Activated gamma-delta T cell treated with anti-CD3 and anti-CD28 coated beads, Interleukin-2, amount 50 U/mL, for 16 hours (primary cell): ENCODE data around the gene SLC34A1.
"Not testable (repeated sequence)": the region's sequence is repeated elsewhere in the genome, so short reads cannot be mapped to it uniquely, and the experiment has no call there.

Experiments
- DNase-seq: peaks from one replicate; pipeline ENCODE4 v3.0.0-alpha.2; 2020; ENCODE audit warnings: low read depth

The SLC34A1 gene

DNA sequence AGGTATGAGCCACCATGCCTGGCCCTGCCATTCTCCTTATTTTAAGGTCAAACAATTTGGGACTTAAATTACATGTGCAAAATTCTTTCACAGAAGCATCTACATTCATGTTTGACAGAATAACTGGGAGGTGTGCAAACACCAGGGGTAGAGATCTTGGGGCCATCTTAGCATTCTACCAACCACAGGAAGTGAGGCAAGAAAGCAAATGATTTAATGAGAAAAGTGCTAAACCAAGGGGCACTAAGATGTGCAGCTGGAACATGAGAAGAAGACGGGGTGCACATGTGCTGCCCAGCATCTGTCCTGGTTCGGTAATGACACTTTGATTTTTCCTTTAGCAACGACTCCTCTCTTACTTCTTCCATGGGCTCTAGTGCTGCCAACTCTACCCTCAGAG, 26.3 kb downstream of the SLC34A1 start:
- DNase-seq = no peak

DNA sequence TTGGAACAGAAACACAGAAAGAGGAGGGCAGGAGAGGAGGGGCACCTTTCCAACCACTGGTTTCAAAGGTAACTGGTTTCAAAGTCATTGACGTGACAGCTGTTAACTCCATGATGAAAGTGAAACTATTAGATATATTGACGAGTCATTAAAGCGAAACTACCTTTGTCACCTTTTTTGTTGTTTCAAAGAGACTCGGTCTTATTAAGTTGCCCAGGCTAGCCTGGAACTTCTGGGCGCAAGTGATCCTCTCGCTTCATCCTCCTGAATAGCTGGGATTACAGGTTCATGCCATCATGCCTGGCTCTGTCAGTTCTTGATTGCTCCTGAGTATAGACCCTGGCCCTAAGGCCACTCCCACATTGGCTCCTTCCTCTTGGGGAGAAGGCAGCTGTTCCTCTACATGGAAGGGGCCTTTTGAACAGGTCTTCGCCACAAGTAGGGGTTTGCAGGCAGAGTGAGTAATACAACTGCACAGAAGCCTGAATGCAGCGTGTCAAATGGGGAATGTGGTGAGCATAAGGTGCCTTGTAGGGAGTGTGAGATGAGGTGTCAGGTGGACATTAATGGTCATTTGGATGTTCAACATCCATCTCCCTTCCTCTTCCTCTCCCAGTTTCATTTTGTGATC, 28.5 kb downstream of the SLC34A1 start:
- no peak for DNase-seq

DNA sequence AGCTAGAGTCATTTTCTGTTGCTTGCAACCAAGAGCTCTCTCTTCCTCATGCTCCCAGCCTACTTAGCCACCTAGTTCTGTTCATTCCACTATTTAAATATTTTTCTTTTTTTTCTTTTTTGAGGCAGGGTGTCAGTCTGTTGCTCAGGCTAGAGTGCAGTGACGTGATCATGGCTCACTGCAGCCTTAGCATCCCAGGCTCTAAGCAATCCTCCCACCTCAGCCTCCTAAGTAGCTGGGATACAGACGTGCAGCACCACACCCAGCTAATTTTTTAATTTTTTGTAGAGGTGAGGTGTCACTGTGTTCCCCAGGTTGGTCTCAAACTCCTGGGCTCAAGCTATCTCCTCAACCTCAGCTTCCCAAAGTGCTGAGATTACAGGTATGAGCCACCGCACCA, 30.2 kb downstream of the SLC34A1 start:
- no peak for DNase-seq

DNA sequence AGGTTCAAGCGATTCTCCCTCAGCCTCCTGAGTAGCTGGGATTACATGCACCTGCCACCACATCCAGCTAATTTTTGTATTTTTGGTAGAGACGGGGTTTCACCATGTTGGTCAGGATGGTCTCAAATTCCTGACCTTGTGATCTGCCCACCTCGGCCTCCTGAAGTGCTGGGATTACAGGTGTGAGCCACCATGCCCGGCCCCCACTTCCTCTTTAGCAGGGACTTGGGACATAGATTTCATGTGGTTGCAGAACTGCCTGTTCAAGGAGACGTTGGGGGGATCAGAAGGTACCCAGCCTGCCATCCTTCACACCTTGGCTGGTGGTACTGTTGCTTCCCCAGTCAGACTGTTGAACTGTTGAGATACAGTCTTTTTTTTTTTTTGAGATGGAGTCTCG, 32.8 kb downstream of the SLC34A1 start:
- not testable (repeated sequence) for DNase-seq

DNA sequence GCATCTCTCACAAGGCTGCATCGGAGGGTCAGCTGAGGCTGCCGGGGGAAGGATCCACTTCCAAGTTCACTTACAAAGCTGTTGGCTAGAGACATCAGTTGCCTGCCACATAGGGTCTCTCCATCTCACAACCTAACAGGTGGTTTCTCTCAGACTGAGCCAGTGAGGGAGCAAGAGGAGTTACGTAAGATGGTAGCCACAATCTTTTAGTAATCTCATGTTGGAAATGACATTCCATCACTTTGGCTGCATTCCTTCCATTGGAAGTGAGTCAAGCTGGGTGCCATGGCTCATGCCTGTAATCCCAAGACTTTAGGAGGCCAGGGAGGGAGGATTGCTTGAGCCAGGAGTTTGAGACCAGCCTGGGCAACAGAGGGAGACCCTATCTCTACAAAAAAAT, 34.8 kb downstream of the SLC34A1 start:
- no peak for DNase-seq

DNA sequence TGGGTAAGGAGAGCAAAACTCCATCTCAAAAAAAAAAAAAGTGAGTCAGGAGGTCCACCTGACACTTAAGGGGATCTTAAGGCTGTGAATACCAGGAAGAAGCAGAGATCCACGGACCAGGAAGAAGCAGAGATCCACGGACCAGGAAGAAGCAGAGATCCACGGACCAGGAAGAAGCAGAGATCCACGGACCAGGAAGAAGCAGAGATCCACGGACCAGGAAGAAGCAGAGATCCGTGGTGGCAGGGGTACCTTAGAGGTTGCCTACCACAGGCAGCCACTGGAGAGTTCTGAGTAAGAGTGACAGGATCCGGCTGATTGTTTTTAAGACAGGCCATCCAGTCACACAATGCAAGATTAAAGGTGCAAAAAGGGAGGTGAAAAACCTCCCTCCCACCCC, 36.2 kb downstream of the SLC34A1 start:
- DNase-seq = not testable (repeated sequence)

DNA sequence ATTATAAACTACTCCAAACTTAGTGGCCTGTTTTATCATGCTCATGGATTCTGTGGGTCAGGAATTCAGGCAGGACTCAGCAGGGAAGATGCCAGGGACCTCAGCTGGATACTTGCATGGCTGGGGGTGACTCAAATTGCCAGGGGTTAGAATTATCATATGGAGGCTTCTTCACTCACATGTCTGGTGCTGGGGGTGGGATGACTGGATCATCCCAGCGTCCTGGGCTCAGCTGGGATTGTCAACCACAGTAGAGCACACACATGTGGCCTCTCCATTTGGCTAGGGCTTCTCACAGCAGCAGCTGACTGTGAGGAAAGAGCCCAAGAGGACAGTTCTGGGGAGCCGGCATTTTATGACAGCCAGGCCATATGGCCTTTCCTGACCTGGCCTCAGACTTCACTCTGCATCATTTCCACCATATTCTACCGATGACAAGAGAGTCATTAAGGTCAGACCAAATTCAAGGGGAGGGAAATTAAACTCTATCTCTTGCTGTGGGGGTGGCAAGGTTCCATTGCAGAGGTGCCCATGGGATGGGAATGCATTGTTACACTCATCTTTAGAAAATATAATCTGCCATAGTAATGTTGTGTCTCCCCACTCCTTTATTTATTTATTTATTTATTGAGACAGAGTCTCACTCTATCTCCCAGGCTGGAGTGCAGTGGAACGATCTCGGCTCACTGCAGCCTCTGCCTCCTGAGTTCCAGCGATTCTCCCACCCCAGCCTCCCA, 37.0 kb downstream of the SLC34A1 start:
- DNase-seq = no peak

DNA sequence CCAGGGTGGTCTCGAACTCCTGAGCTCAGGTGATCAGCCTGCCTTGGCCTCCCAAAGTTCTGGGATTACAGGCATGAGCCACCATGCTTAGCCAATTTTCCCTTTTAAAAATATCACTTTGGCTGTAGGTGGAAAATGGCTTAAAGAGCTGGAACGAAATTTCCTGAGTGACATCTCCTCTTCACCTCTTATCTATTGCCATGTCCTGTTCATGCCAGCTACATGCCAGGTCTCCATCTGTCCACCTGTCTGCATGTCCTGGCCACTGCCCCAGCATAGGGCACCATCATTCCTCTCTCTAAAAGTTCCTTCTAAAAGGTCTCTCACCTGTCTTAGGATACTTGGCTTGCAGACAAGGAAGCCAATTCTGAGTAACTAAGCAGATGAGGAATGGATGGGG, 39.4 kb downstream of the SLC34A1 start:
- DNase-seq = no peak

DNA sequence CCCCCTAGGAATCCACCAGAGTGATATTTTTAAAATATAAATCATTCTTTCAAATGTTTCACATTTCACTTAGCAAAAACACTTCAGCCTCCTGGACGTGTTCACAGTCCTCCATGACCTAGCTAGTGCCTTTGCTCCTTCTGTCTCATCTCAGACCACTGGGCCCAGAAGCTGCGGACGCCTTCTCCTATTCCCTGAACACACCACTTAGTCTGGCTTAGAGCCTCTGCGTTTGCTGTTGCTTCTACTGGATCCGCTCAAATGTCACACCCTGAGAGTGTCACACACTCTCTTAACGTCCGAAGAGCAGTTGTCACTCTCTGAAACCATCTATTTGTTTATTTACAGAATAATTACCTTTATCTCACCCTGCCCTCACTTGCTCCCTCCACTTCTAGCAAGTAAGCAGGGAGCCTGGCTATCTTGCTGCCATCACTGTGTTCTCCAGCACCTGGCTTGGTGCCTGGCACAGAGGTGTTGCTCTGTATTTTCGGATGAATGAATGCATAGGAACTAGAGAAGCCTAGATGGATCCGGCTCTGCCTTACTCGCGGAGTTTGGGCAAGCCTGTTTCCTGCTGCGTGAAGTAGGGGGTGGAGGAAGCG, 41.1 kb downstream of the SLC34A1 start:
- no peak for DNase-seq

DNA sequence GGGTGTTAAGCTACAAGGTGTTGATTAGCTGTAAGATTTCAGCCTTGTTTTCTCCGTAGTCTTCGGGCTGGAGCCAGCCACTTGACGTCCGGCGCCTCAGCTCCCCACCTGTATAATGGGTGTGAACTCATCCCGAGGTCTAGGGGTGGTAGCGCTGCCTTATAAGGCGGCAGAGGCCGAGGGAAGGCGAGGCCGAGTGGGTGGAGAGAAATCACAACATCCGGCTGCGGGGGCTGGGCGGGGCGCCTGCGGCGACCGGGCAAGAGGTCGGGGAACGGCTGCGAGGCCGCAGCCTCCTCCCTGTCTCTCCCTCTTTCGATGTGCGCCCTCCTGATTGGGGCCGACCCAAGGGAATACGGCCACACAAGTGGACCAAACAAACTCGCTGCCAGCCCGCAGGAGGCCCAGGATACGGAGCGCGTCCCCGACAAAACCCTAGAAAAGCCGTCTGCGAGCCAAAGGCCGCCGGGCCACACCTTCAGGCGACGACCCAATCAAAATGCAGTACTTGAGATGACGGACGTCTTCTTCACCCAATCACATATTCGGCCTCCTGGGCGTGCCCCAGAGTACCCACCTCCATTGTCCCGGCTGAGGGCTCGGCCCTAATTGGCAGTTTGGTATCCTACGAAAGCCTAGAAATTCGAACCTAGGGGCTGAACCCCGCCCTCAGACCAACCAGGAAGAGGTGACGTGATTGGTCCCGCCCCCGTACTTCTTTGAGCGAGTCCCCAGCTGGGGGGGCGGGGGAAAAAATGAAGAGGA, 41.7 kb downstream of the SLC34A1 start:
- DNase-seq = peak; percentile 99

DNA sequence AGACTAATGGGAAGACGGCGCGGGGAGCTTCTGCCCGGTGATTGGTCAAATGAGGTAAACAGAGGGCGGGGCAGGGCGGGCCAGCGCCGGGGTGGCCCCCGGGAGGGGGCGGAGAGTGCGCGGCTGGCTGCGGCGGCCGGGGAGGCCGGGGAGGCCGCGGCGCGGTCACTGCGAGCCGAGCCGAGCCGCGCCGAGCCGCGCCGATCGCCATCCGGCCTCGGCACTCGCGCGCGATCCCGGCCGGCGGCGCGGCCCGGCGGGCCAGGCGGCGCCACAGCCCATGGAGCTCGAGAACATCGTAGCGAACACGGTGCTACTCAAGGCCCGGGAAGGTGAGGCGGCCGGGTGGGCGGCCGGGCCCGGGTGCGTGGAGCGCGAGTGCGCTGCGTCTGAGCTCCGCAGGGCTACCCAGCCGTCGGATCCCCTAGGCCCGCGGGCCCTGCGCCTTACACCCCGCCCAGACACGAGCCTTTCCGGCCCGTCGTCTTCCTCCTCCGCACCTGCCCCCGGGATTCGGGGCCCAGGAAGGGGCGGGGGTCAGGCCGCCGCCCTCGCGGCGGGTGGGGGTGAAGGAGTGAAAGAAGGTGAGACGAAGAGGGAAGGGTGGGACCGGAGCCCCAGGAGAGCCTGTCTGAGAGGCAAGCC, 42.5 kb downstream of the SLC34A1 start, which contains the start of gene GRK6:
Gene GRK6, plus strand, starts transcription at position 111 of the 645 bp plus-strand sequence. Its CDS starts 170 bp downstream, at position 281.
- DNase-seq = peak; percentile 47

DNA sequence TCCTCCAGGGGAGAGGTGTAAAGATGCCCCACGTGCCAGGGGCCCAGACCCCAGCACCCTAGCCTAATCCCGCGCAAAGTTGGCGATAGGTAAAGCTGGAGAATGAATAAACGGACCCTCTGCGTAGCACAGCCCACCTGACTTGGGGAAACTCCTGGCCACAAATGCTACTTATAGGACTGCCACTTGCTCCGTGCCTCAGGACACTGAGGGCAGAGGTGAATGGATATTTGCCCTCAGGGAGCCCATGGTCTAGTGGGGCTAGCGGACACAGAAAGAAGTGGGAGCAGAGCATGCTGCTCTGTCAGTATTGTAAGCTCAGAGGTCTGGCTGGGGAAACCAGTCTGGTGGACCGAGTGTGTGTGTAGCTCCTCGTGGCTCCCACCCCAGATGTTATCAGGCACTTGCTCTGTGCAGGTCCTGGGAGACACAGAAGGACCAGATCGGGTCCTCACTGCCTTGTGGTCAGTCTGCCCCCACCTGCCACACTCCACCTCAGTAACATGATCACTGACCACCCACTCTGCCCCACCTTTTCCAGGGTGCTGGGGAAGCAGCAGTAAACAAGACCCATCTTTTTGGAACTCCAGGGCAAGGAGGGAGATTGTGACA, 43.1 kb downstream of the SLC34A1 start:
- no peak for DNase-seq

DNA sequence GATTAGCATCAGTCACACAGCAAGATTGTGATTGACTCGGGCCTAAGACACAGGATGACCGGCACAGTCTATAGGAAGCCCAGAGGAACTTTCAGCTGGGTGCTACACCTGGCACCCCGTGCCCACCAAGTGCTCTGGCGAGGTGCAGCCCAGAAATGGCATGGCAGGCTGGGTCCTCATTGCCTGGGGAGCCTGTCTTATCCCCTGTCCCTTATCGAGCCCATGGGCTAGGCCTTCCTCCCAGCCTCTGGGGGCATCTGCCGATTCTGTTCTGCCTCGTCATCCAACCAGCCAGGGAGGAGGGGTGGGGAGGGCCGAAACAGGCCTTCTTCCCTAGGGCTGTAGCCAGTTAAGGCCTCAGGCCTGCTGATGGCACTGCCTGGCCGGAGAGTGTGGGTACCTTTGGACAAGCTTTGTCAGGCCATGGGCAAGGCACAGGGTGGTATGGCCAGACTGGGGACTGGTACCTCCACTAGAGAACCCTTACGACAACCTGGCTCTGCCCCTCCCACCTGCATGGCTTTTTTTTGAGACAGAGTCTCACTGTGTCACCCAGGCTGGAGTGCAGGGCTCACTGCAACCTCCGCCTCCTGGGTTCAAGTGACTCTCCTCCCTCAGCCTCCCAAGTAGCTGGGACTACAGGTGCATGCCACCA, 43.8 kb downstream of the SLC34A1 start:
- no peak for DNase-seq

DNA sequence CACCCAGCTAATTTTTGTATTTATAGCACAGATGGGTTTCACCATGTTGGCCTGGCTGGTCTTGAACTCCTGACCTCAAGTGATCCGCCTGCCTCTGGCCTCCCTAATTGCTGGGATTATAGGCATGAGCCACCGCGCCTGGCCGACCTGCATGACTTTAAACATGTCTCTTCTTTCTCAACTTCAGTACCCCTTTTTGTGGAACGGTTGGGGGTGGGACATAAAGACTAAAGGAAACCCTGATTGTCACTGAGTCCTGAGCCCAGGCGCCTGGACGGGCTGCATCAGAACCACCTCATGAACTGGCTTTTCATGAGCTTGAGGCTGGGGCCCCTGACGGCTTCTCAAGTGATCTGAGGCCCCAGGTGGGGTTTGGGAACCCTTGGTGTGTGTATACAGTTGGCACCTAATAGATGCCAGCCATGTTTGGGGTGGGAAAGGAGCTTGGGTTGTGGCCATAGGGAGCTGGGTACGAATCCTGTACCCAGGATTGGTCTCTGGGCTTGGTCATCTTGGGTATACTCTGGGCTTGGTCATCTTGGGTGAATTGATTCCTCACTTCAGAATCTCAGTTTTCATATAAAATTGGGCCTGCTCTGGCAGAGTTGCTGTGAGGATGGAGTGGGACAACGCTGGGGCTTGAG, 44.5 kb downstream of the SLC34A1 start:
- no peak for DNase-seq

DNA sequence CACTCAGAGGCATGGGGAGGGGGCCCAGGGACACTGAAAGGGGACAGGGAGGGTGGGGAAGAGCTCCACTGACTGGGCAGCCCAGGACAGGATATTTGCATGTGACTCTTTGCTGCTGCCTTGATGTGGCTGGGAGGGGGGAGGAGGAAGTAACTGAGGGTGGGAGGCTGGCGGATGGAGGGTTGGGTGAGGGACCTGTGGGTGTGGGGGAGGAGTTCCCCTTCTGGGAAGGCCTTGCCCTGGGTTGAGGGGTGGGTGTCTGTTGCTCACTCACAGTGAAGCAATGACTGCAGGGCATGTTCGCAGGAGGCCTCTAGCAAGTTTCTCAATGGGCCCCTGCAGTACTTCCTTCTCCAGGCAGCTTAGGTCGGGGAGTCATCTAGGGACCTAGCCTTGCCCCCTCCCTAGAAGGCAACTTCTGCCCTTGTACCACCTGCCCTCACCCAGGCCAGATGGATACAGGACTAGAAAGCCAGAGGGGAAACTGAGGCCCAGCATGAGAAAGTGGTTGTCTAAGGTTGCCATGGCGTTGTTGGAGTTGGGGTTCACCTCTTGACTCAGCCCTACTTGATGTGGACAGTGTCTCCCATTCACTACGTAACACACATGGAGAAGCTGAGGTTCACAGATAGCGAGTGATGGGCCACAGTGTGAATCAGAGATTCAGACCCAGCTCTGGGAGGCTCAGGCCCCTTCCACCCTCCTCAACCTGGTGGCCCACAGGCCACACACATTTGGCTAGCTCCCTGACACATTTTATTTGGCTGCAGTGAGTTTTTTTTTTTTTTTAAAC, 45.2 kb downstream of the SLC34A1 start:
- DNase-seq = peak; percentile 87

DNA sequence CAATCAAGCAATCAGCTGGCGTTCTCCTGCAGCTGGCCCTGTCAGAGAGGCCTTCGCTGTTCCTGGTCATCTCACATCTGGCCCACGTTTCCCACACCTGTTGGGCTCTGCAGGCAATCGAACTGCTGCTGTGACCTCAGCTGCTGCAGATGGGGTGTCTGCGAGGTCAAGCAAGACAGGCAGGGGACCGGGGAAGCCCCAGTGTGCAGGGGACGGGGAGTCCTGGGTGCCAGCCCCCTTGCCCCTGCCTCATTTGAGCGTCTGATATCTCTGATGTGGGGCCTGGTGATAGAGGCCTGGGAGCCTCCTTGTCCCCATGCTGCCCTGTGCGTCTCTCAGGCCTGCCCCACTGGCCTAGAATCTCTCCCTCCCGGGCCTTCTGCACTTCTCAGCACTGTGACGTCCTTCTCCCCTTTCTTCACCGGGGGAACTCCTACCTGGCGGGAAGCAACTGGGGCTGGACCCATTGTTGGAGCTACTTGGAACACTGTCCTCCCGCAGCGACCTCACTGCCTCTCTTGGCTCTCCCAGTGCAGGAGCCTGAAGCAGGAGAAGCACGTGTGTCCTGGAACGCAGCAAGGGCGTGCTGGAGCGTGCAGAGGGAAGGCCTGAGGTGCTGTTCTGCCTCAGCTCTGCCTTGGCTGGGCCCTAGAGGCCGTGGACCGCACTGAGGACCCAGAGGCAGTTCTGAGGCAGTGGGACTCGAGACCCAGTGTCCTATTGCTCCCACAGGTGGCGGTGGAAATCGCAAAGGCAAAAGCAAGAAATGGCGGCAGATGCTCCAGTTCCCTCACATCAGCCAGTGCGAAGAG, 46.1 kb downstream of the SLC34A1 start:
- no peak for DNase-seq

DNA sequence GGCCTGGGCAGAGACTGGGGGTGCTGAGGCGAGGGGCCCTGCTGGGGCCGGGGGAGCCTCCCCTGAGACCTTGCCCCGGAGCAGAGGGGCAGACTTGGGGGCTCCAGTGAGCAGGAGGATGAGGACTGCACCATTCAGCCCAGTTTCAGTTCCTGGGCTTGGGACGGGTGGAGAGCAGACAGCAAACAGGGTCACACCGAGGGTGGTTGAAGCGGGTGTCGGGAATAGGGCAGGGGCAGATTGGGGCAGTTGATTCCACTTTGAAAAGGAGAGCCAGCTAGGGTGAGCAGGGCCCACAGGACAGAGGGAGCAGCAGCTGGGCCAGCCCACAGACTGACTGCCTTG, 46.7 kb downstream of the SLC34A1 start:
- DNase-seq = no peak

DNA sequence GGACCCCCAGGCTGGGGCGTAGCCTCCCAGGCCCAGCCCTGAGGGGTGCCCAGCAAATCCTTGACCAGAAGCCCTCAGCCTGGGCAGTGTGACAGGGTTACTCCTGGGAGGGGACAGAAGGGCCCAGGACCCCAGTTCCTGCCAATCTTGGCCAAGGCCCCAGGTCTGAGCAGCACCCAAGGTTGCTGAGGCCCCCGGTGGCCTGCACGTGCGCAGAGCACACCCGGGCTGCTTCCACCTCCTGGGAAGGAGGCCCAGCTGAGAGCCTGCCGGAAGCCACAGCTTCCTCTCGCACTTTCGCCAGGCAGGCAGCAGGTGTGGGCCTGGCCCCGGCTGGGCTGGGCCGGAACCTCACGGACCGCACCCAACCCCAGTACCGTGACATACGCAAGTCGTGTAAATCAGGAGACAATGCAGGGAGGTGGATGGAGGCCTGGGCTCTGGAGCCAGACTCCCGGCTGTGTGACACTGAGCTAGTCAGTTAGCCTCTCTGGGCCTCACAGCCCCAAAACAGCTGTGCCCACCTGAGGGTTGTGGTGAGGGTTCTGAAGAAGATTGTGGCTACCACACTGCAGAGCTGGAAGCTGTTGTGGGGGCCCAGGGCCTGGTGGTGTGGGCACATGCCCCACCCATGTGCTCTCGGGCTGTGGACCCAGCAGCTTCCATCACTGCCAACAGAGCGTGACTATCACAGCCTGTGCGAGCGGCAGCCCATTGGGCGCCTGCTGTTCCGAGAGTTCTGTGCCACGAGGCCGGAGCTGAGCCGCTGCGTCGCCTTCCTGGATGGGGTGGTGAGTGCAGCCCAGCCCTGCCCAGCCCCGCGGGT, 47.3 kb downstream of the SLC34A1 start:
- peak; percentile 60 for DNase-seq
